A549 (cell line): Measurements from ENCODE around the gene RAB3C. TPM values are rescaled to one million over a fixed set of nuclear protein-coding genes. Genes with fewer than 3 reads are reported as not detected.

Experiments used
- ATAC-seq, 2 experiments: fragments of 200-7000 bp in 1 of 2; fragments of >200 bp in 1 of 2; cut with Nextera tagmentation in 1 of 2; cut with Tn5 transposase in 1 of 2; 3 replicates each; pipeline versions ENCODE4 v1.8.0 to v1.9.1; 2018 to 2020; ENCODE audit warnings: mild to moderate bottlenecking in 1 of 2, moderate library complexity in 1 of 2
- CTCF ChIA-PET: fragments of 300-600 bp; sonication (Branson Sonifier 250); formaldehyde crosslinking; extraction: SDS; loops from one replicate; lab custom pipeline; 2021; ENCODE audit warnings: antibody characterized with exemption, inconsistent platforms; lab: Yijun Ruan, JAX
- POLR2A ChIA-PET: fragments of 350-600 bp; formaldehyde crosslinking; extraction: SDS; loops from one replicate; lab custom pipeline; 2021; ENCODE audit warnings: antibody characterized with exemption, inconsistent platforms; lab: Yijun Ruan, JAX
- DNase-seq, 2 experiments: peaks; one replicate each; pipeline versions ENCODE4 v3.0.0 to v3.0.0-alpha.2; 2011 to 2016; ENCODE audit warnings: low read depth in 1 of 2, low spot score in 1 of 2
- FAIRE-seq: peaks from 2 replicates; lab custom pipeline; 2011; peaks lifted over from hg19 to GRCh38; lab: Jason Lieb, UNC
- H3K27ac ChIP-seq, 2 experiments: fragments of >200 bp; sonication (Bioruptor Twin); formaldehyde crosslinking; 3 replicates each; pipeline ENCODE4 v1.5.1; 2016 to 2017
- H3K4me1 ChIP-seq: fragments of >200 bp; sonication (Bioruptor Twin); formaldehyde crosslinking; 3 replicates; pipeline ENCODE4 v1.6.1; 2016
- H3K4me2 ChIP-seq: fragments of >200 bp; sonication (Bioruptor Twin); formaldehyde crosslinking; 3 replicates; pipeline ENCODE4 v1.6.1; 2016
- H3K4me3 ChIP-seq: fragments of >200 bp; sonication (Bioruptor Twin); formaldehyde crosslinking; 3 replicates; pipeline ENCODE4 v1.5.1; 2016
- H3K9me3 ChIP-seq: fragments of >200 bp; sonication (Bioruptor Twin); formaldehyde crosslinking; 3 replicates; pipeline ENCODE4 v1.6.1; 2016
- BCL3 ChIP-seq: fragments of >200 bp; sonication (Bioruptor Twin); formaldehyde crosslinking; IDR thresholded peaks from 3 replicates; pipeline ENCODE4 v1.6.1; 2016
- CBX8 ChIP-seq: fragments of 200-600 bp; sonication (generic); IDR thresholded peaks from 2 replicates; pipeline ENCODE4 v1.6.1; 2016
- CHD2 ChIP-seq: fragments of 150-350 bp; IDR thresholded peaks from 2 replicates; pipeline ENCODE4 v1.6.1; 2014; ENCODE audit warnings: low read length; ENCODE audit not compliant: partially characterized antibody
- EHF ChIP-seq: fragments of 250-450 bp; sonication (Bioruptor Pico); IDR thresholded peaks from 2 replicates; pipeline ENCODE4 v1.5.0; 2020; ENCODE audit warnings: mild to moderate bottlenecking
- EHMT2 ChIP-seq: fragments of 200-600 bp; sonication (generic); IDR thresholded peaks from 2 replicates; pipeline ENCODE4 v1.6.1; 2016; ENCODE audit warnings: antibody characterized with exemption, low read depth, mild to moderate bottlenecking, moderate library complexity
- EP300 ChIP-seq, 2 experiments: fragments of >200 bp; sonication (Bioruptor Twin); formaldehyde crosslinking; IDR thresholded peaks; 2 replicates in 1 of 2; 3 replicates in 1 of 2; pipeline ENCODE4 v1.6.1; 2016 to 2017
- GATA3 ChIP-seq: IDR thresholded peaks from 2 replicates; pipeline ENCODE4 v1.6.1; 2012; ENCODE audit warnings: borderline replicate concordance
- HDAC2 ChIP-seq: fragments of 200-600 bp; sonication (generic); IDR thresholded peaks from 2 replicates; pipeline ENCODE4 v1.6.1; 2016
- HES2 ChIP-seq: fragments of >200 bp; sonication (Bioruptor Twin); formaldehyde crosslinking; IDR thresholded peaks from 2 replicates; pipeline ENCODE4 v1.6.1; 2016
- HMGXB4 ChIP-seq: fragments of 250-450 bp; sonication (Bioruptor Pico); IDR thresholded peaks from 2 replicates; pipeline ENCODE4 v1.5.0; 2021; ENCODE audit warnings: mild to moderate bottlenecking, moderate library complexity, borderline replicate concordance
- HOXB5 ChIP-seq: fragments of 250-450 bp; sonication (Bioruptor Pico); IDR thresholded peaks from 2 replicates; pipeline ENCODE4 v1.5.0; 2020; ENCODE audit warnings: mild to moderate bottlenecking, moderate library complexity
- MAX ChIP-seq: IDR thresholded peaks from 2 replicates; pipeline ENCODE4 v1.6.1; 2012
- MYC ChIP-seq: IDR thresholded peaks from 2 replicates; pipeline ENCODE4 v1.6.1; 2012; ENCODE audit warnings: mild to moderate bottlenecking, inconsistent platforms, low read length, improper control_type of control experiment, borderline replicate concordance
- NR3C1 ChIP-seq: fragments of >200 bp; sonication (Bioruptor Twin); formaldehyde crosslinking; IDR thresholded peaks from 3 replicates; pipeline ENCODE4 v1.6.1; 2017
- PHF8 ChIP-seq: fragments of 200-600 bp; sonication (generic); IDR thresholded peaks from 2 replicates; pipeline ENCODE4 v1.6.1; 2016; ENCODE audit warnings: low read depth, mild to moderate bottlenecking, antibody characterized with exemption, moderate library complexity, borderline replicate concordance
- RAD21 ChIP-seq, 2 experiments: fragments of >200 bp in 1 of 2; sonication (Bioruptor Twin) in 1 of 2; formaldehyde crosslinking in 1 of 2; IDR thresholded peaks in 1 of 2; conservative IDR thresholded peaks in 1 of 2; 2 replicates in 1 of 2; 3 replicates in 1 of 2; pipeline ENCODE4 v1.6.1; 2012 to 2018; ENCODE audit warnings: inconsistent platforms in 1 of 2
- RARB ChIP-seq: fragments of 250-450 bp; sonication (Bioruptor Pico); IDR thresholded peaks from 2 replicates; pipeline ENCODE4 v1.8.0; 2021; ENCODE audit warnings: mild to moderate bottlenecking, moderate library complexity
- RCOR1 ChIP-seq: fragments of 150-350 bp; IDR thresholded peaks from 2 replicates; pipeline ENCODE4 v1.6.1; 2014; ENCODE audit warnings: antibody characterized with exemption, low read length, low read depth
- RFX5 ChIP-seq: fragments of 450-650 bp; IDR thresholded peaks from 2 replicates; pipeline ENCODE4 v1.7.1; 2014; ENCODE audit warnings: antibody characterized with exemption, mild to moderate bottlenecking, moderate library complexity
- SREBF2 ChIP-seq: fragments of 450-650 bp; IDR thresholded peaks from 2 replicates; pipeline ENCODE4 v1.6.1; 2014; ENCODE audit warnings: mild to moderate bottlenecking, moderate library complexity
- TFCP2L1 ChIP-seq: fragments of 250-450 bp; sonication (Bioruptor Pico); IDR thresholded peaks from 2 replicates; pipeline ENCODE4 v1.5.0; 2021; ENCODE audit warnings: mild to moderate bottlenecking
- TP53 ChIP-seq: fragments of 250-450 bp; sonication (Bioruptor Pico); IDR thresholded peaks from 2 replicates; pipeline ENCODE4 v1.5.0; 2021; ENCODE audit warnings: mild to moderate bottlenecking, moderate library complexity
- USF2 ChIP-seq: fragments of 450-650 bp; IDR thresholded peaks from 2 replicates; pipeline ENCODE4 v1.6.1; 2014; ENCODE audit warnings: antibody characterized with exemption
- ZNF302 ChIP-seq: fragments of 250-450 bp; sonication (Bioruptor Pico); IDR thresholded peaks from 2 replicates; pipeline ENCODE4 v1.9.0; 2021; ENCODE audit warnings: inconsistent platforms, mild to moderate bottlenecking, moderate library complexity
- WGBS: methylation state at CpG from one replicate; pipeline ENCODE4 v1.1.6; 2017; ENCODE audit errors: missing lambda C conversion rate; 5-methylcytosine and 5-hydroxymethylcytosine counted together
- polyA plus RNA-seq, 4 experiments: library from polyadenylated mRNA; depleted of rRNA in 3 of 4; stranded (reverse); fragments of >200 nt; fragmentation: RNase III in 1 of 4; extraction: RNeasy Plus Mini Kit Qiagen cat#74134 plus additional on column Dnase treatment in 1 of 4; gene quantifications; 2 replicates in 3 of 4; 3 replicates in 1 of 4; pipeline ENCODE4 v1.2.3, GENCODE V29; 2011 to 2017

The RAB3C gene
- polyA plus RNA-seq, 2 of the 4 experiments (the other 2 are of a cell fraction): not detected

- Histone ChIP-seq H3K27ac (no peak overlapping the region), H3K4me3 (no peak overlapping the region), H3K4me1 (no peaks in the 10 kb centered on the region), H3K9me3 (no peaks in the 10 kb centered on the region), H3K4me2 (no peak overlapping the region)
- FAIRE-seq: no peak
- DNase-seq: no peak
- no peak for ATAC-seq
- TF ChIP-seq RAD21 (conservative IDR thresholded peaks at IDR 0.05 in 1 of 2, IDR thresholded peaks at IDR 0.05 in 1 of 2): no peak
- TF ChIP-seq HES2: no peak
- no peak for TF ChIP-seq TP53 (CRISPR knock-in tag)
- TF ChIP-seq RARB (CRISPR knock-in tag): no peak
- no peak for TF ChIP-seq SREBF2
- TF ChIP-seq USF2: no peak
- TF ChIP-seq PHF8: no peak
- CTCF ChIA-PET: interaction anchor here (0.6 to 1.2 kb wide), 2 partner anchors 12 to 290 kb away, joined by 3 to 5 read pairs; no protein-coding TSS in a partner anchor
- POLR2A ChIA-PET: no interaction called here
Measured at GRCh38 chr5:58767104-58767503, 184.2 kb downstream of the RAB3C start.

GRCh38 chr5:58770136-58770535, 187.3 kb downstream of the RAB3C start:
- ATAC-seq: no peak
- 10% methylated on average over 3 of the region's 3 CpGs for WGBS
- POLR2A ChIA-PET: no interaction called here

GRCh38 chr5:58771796-58772195, 188.9 kb downstream of the RAB3C start:
- 0% methylated on average over 2 of the region's 2 CpGs for WGBS
- no peak for ATAC-seq
- H3K27ac ChIP-seq: no peak overlapping the region
- H3K4me2 ChIP-seq: no peak overlapping the region
- CTCF ChIA-PET: no interaction called here
- no peak for TF ChIP-seq GATA3
- TF ChIP-seq HOXB5 (CRISPR knock-in tag): no peak
- TF ChIP-seq MYC: no peak
- TF ChIP-seq HDAC2: no peak
- POLR2A ChIA-PET: no interaction called here
- no peak overlapping the region for H3K4me3 ChIP-seq
- FAIRE-seq: no peak
- H3K4me1 ChIP-seq: no peaks in the 10 kb centered on the region
- no peaks in the 10 kb centered on the region for H3K9me3 ChIP-seq
- no peak for DNase-seq

More at GRCh38 chr5:58770136-58770535, 187.3 kb downstream of the RAB3C start:
- CTCF ChIA-PET: no interaction called here
- Histone ChIP-seq H3K4me1 (no peaks in the 10 kb centered on the region), H3K9me3 (no peaks in the 10 kb centered on the region), H3K27ac (no peak overlapping the region), H3K4me2 (no peak overlapping the region), H3K4me3 (no peak overlapping the region)
- no peak for DNase-seq
- no peak for FAIRE-seq
- TF ChIP-seq ZNF302 (CRISPR knock-in tag) (no peak), EHMT2 (no peak), RCOR1 (no peak), SREBF2 (no peak), MAX (no peak), RARB (CRISPR knock-in tag) (no peak), TFCP2L1 (CRISPR knock-in tag) (no peak), CBX8 (no peak), TP53 (CRISPR knock-in tag) (no peak), EHF (CRISPR knock-in tag) (no peak), HMGXB4 (no peak), RFX5 (no peak), BCL3 (no peak), NR3C1 (no peak), CHD2 (no peak), HOXB5 (CRISPR knock-in tag) (no peak), EP300 (IDR thresholded peaks at IDR 0.05) (no peak), HDAC2 (no peak)
